ENCODE measurements around the gene NECAB3.
"Not testable (repeated sequence)": the region's sequence is repeated elsewhere in the genome, so short reads cannot be mapped to it uniquely, and the experiment has no call there.

The NECAB3 gene

GRCh38 chr20:33648396-33649004 lies 25.7 kb downstream of the NECAB3 start:
- DNase-seq: no peak

DNA sequence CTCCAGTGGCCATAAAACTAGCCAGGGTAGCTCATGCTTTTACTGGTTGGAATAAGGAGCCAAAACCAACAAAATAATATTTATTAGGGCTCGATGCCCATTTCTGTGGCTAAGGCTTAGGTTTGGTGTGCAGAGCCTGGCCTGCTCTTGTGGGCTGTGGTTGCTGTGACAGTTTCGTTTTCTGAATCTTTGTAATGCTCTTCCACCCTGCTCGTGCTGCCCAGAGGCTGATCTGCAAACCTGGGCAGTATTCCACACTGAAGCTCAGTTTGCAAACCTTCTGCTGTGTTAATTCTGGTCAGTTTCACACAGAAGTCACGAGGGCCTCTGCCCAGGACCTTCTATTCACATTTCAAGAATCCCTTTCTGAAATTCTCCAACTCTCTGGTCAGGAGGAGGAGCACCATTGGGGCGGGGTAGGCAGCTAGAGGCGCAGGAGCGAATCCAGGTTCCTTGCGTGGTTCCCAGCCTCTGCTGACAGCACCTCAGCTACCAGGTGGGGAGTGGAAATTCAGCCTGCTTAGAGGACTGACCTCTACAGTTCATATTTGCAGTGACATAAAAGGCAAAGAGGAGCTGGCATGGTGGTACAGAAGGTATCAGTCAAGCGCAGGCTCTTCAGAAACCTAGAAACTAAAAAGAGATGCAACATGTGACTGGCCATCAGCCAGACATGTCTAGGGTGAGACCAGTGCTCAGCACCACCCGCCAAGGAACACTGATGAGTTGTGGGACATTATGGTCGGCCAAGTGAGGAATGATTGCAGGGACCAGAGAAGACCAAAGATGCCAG lies 26.4 kb downstream of the NECAB3 start:
- DNase-seq: no peak

- DNase-seq: not testable (repeated sequence)
Observed at GRCh38 chr20:33646959-33647602, 27.1 kb downstream of the NECAB3 start.

DNA sequence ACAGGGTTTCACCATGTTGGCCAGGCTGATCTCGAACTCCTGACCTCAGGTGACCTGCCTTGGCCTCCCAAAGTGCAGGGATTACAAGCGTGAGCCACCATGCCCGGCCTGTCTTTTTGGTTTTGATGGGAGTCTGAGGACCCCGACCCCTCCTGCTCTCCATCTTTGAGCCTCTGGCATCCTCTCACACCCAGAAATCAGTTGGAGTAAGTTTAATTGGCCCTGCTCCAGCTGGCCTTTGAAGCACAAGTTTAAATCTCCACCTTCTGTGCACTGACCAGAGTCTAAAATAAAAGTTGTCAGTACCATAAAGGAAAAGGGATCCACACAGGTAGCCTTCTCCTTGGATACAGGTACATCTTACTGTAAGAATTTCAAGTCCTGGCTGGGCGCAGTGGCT lies 28.0 kb downstream of the NECAB3 start:
- DNase-seq: no peak

DNA sequence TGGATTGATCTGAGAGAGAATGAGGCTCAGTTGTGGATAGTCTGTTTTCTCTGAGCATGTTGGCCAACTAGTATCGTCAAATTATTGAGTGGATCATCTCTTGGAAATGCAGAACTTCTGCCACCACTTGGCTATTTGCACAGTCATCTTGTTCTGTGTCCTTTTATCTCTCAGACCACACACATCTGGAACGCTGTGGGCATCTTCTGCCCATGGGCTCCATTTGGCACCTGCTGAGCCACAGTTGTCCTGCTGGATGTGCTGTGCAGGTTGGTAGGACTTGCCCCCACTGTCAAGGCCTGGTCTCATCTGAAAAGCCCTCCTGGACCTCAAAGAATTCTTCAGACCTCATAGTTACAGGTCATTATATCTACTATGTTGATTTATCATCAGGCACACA lies 28.8 kb downstream of the NECAB3 start:
- DNase-seq: no peak

- DNase-seq: no peak
Observed at GRCh38 chr20:33645072-33645358, 29.2 kb downstream of the NECAB3 start.

DNA sequence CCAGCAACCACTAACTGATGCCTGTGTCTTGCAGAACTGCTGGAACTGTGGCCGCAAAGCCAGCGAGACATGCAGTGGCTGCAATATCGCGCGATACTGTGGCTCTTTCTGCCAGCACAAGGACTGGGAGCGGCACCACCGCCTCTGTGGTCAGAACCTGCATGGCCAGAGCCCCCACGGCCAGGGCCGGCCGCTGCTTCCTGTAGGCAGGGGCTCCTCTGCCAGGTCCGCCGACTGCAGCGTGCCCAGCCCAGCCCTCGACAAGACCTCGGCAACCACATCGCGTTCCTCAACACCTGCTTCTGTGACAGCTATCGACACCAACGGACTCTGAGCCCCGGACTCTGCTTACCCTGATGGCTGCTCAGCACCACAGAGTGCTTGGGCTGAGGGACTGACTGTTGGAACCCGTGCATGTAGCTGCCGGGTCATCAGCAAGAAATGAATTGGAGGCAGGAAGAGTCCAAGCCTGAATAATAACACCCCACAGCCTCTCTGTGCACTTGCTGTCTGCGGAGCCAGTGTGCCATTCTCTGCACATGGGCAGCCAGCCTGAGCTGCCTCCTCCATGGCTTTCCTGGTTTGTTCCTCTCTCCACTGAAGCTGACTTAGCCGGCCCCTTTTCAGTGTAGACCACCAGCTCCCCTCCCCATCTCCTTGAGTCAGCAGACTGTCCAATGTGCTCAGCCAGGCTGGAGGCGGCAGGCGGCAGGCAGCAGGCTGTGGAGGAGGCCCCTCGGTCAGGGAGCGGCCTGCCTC lies 29.7 kb downstream of the NECAB3 start:
- no peak for DNase-seq

DNA sequence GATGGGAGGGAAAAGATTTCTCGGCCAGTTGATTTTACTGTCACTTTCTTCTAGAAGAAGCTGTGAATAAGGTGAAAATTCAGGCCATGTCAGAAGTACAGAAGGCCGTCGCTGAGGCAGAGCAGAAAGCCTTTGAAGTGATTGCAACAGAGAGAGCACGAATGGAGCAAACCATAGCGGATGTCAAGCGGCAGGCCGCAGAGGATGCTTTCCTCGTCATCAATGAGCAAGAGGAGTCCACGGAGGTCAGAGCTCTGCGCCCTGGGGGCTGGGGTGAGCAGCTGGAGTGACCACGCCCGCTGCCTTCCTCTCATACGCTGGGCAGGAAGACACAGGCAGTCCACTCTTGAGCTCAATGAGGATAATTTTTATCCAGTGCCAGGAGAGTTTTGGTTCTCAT lies 33.9 kb downstream of the NECAB3 start:
- no peak for DNase-seq

DNA sequence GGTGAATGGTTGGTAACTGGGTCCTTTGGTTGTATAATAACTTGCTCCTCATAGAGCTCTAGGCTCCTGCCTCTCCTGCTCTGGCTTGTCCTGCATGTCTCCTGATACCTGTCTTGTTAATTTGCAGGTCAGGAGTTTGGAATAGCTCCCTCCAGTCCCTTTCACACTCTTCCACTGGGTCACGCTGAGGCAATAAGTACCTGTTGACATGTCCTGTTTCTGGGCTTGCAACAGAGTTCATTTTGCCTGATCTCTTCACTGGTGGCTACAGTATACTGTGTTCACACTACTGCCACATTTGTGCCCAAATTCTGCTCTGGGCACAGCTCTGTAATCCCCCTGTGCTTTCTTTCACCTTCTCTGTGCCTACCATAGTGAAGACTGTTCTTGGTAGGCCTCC lies 37.5 kb downstream of the NECAB3 start:
- no peak for DNase-seq

DNA sequence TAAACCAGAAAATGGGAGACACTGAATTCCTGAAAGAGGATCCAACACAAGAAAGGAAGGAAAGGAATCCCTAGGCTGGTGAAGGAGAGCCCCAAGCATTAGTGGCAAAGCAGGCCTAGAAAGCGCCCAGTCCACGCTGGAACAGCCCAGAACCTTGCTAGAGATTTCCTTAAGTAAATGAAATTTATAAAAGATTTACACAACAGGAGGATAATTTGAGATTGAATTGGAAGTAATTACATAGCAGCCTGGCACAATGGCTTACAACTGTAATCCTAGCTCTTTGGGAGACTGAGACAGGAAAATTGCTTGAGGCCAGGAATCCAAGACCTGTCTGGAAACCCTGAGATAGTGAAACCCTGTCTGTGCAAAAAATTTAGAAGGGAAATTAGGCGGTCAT lies 38.9 kb downstream of the NECAB3 start:
- DNase-seq: no peak

- DNase-seq: not testable (repeated sequence)
Observed at GRCh38 chr20:33631910-33632309, 42.3 kb downstream of the NECAB3 start.

DNA sequence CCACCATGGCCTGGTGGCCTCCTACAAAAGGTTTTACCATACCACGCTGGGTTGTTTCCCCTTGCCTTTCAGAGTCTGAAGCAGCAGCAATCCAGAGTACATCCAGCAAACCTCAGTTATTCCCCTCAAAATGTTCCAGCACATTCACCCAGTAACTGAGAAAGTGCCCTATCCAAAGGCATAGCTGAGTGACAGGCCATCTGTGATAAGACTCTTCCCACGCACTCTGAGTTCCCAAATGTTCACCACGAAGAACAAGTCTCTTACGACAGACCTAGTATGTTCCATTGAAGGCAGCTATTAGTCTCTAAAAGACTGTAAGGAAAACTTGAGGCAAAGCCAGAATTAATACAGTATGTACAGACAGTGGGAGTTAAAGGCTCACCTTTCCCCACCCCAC lies 43.7 kb downstream of the NECAB3 start:
- DNase-seq: no peak

DNA sequence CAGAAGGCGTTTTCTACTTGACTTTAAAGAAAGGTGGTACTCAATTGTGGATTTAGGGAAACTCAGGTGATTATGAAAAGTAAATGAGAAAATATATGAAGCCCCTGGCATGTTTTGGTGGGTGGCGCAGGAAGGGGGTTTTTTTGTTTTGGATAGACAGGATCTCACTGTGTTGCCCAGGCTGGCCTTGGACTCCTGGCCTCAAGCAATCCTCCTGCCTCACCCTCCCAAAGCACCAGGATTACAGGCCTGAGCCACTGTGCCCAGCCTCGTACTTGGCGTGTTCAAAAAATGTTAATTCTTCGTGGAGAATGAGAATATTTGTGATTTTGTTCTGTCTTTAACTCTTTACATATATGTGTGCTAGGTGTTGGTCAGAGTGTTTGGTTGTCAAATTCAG lies 44.2 kb downstream of the NECAB3 start:
- no peak for DNase-seq

- DNase-seq: no peak
Observed at GRCh38 chr20:33629533-33629932, 44.7 kb downstream of the NECAB3 start.

DNA sequence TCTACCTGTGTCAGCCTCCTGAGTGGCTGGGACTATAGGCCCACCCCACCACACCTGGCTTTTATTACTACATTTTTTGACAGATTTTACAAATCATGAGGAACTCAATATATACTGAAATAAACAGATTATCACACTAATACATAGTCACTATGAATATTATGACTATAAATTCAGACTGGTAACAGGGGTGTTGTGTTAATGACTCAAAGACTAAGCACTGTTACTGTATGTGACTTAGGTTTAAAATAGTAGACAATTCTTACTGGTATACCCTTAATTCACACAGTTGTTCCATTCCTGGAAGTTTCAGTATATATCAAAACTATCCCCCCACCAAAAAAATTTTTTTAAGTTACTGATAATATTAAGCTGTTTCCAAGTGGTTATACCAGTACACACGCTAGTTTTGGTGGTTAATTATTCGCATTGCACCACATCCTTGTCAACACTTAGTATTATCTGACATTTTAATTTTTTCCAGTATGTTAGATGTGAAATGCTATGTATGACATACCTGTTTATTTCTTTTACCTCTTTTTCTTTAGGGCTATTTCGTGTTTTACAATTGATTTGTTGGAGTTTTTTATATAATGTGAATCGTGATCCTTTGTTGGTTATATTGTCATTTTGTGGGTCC lies 46.5 kb downstream of the NECAB3 start:
- no peak for DNase-seq

GRCh38 chr20:33626190-33626589 lies 48.0 kb downstream of the NECAB3 start:
- DNase-seq: no peak

GRCh38 chr20:33624399-33624798 lies 49.8 kb downstream of the NECAB3 start:
- no peak for DNase-seq

DNA sequence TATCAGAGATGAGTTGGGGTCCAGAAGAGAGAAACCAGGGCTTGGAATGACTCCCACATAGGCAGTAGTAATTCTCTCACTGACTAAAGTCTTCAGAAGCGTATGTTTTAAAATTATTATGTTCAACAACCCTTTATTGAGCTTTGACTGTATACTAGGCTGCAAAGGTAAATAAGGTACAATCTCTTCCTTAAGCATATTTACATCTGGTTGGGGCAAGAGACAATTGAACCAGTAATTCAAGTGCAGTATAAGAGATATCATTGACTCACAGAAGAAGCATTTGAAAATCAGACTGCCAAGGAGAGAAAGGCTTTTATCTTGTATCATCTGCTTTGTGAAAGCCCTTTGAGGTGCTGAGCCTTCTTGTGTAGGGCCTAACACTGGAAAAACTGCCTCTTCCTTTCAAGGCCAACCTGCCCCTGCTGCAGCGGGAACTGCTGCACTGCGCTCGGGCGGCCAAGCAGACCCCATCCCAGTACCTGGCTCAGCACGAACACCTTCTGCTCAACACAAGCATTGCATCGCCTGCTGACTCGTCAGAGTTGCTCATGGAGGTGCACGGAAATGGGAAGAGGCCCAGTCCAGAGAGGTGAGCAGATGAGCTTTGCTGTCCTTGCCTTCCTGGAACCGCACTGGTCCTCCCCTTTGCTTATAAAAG lies 51.4 kb downstream of the NECAB3 start:
- no peak for DNase-seq

GRCh38 chr20:33621717-33622400 lies 52.4 kb downstream of the NECAB3 start:
- DNase-seq: no peak

DNA sequence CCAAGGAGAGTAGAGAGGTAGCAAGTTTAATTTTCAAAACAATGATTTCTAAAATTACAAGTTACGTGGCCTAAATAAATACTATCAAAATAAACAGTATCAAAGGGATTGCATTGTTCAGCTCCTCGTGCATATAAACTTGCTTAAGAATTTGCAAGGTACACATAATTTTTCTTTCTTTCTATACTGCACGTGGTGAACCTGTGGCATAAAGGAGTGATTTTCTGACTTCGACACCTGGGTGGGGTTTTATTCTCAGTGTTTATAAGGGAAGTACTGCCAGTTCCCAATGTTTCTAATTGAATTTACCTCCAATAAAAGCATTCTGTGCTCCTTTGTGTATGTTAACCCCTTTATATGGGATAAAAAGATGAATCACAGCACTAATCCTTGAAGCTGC lies 62.2 kb downstream of the NECAB3 start:
- no peak for DNase-seq

DNA sequence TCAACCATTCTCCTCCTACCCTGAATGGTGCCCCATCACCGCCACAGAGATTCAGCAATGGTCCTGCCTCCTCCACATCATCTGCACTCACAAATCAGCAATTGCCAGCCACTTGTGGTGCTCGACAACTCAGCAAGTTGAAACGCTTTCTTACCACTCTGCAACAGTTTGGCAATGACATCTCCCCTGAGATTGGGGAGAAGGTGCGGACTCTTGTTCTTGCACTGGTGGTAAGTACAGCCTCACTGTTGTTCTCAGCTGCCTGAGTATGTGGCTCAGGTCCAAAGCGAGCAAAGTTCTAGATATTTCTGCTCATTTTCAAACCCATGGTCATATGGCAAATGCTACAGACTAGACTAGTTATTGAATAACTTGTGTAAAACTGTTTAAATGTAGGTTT lies 63.1 kb downstream of the NECAB3 start:
- no peak for DNase-seq

- DNase-seq: no peak
Observed at GRCh38 chr20:33609504-33609903, 64.7 kb downstream of the NECAB3 start.
